Measurements from ENCODE around the gene THRB.
"Not testable (repeated sequence)": the region's sequence is repeated elsewhere in the genome, so short reads cannot be mapped to it uniquely, and the experiment has no call there.

The THRB gene

DNA sequence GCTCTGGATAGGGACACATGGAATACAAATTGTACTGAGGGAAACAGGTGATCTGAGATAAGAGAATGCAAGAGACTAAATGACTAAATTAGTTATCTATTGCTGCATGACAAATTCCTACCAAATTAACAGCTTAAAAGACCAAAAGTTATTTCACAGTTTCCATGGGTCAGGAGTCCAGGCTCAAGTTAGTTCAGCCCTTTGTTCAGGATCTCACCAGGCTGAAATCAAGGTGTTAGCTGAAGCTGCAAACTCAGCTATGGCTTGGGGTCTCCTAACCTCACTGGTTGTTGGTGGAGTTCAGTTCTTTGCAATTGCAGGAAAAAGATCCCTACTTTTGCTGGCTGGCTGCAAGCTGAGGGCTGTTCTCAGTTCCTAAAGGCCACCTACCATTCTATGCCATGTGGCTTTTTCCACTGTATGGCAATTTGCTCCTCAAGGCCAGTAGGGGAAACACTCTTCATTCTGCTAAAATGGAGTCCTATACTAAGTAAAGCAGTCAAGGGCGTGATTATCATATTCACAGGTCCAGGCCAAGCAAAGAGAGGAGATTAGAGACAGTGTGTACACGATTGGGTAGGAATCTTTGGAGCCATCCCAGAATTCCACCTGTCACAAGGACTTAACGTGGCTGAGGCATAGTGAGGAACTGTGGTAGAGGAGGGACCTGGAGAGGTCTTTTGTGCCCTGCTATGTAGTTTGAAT, 53.7 kb downstream of the THRB start:
- DNase-seq = no peak

GRCh38 chr3:24439021-24439420, 55.6 kb downstream of the THRB start:
- no peak for DNase-seq

DNA sequence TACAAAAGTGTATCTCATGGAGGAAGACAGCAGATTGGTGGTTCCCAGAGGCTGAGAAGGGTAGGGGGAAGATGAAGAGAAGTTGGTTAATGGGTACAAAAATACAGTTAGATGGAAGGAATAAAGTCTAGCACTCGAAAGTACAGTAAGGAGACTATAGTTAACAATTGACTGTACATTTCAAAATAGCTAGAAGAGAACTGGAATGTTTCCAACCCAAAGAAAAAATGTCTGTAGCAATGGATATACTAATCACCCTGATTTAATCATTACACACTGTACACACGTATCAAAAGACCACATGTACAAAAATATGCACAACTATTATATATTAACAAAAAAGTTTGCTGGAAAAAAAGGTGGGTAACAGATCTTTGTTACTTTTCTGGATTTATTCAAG, 57.3 kb downstream of the THRB start:
- no peak for DNase-seq

DNA sequence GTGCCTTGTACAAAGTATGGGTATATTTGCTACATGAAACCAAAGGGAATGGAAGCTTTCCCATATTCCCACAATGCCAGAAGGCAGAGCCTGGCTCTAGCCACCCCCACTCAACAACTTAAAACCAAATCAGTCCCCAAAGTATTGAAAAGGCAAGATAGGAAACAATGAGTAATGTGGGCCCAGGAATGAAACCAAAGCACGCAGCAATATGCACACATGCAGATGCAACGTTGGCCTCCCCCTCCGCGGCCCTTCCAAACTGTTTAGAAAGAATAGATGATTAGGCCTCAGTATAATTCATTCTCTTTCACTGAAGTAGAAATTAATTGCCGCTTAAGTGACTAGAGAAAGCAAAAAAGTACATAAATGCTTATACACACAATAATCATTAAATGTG, 59.1 kb downstream of the THRB start:
- no peak for DNase-seq

DNA sequence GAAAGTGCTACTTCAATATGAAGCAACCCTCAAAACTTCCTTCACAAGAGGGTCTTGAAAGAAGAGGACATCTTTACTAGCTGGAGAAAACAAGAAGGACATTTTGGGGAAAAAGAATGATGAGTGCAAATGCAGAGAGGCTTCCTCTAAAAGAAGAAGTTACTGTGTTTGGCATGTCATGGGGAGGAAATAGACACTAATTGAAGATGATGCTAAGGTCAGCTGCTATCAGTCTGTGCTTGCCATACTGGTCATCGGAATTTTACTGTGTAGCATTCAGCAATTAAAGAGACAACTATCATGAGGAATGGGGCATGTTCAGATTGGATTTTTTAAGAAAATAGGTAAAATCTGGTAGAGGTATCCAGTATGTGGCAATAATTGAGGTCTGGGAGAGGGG, 60.0 kb downstream of the THRB start:
- DNase-seq = no peak

DNA sequence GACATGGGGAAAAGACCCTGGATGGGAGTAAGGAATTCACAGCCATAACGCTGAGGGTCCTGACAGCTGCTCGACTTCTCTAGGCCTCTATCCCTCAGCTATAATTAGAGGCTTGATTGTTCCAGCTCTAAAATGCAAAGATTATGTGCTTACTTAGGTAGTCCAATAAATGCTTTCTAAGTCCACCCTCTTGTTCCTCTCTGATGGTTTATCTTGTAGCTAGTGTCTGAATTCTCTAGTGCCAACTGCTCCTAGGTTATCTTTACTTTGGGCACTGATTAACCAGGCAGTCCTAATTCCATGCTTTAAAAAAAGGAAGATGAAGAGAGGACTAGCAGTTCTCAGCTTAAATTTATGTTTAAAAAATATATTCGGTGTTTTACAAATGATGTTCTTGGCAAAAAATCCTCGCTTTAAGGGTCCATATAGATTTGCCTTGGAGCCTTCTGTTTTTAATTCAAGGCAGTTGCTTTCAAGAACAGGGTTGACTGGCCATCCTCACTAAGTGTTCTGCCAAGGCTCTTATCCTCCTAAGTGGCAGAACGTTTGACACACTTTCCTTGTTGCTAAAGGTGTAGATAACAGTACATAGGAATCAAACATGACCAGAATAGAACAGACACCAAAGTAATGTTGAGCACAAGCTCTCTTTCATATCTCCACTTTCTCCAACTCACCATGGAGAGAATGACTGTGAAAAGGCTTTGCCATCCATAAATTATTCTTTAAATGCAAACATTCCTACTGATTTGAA, 60.6 kb downstream of the THRB start:
- no peak for DNase-seq

DNA sequence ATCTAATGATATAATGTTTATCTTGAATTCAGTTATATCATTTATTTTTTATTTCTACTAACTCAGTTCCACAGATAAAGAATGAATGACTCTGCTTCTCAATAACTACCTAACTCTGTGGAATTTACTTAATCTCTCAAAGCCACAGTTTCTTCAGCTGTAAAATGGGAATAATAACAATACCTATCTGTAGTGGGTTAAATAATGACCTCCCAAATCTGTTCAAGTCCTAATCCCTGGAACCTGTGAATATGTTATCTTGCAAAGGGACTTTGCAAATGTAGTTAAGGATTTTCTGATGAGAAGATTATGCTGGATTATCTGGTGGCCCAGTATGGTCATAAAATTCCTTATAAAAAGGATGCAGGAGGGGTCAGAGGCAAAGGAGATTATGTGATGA, 61.7 kb downstream of the THRB start:
- DNase-seq = no peak

DNA sequence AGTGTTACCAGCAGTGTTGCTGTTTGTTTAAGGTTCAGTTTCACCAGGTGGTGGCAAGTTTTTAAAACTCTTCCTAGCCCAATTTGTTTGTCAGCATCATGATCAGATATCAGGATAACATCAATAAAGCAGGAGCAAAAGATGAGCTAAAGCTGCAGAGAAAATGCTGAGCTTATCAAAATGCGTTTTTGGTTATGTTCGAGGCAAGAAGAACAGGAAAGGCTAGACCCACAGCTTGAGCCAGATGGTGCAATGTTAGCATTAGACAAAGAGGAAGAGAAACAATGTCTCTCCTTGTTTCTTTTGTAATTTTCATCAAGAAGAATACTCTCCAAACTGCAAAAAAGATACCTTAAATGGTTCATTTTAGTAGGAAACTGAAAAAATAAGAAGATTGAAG, 66.2 kb downstream of the THRB start:
- DNase-seq = no peak

DNA sequence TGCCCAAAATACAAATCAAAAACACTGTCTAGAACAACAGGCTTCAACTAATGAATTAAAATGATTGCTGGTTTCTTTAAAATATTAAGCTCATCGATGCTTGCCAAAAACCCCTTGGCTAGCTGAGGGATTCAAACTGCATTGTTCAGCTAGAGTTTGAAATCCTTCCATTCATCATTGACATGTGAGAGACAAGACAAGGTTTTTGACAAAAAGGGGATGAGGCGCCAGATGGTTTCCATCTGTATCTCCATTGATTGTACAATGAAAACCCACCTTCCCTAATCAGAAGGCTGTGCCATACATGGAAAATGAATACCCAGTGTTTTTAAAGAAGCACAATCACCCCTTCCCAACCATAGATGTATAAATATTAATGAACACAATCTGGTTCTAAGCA, 67.8 kb downstream of the THRB start:
- no peak for DNase-seq

- not testable (repeated sequence) for DNase-seq
Measured at GRCh38 chr3:24420829-24421228, 73.8 kb downstream of the THRB start.

- DNase-seq = no peak
Measured at GRCh38 chr3:24420224-24420623, 74.4 kb downstream of the THRB start.

DNA sequence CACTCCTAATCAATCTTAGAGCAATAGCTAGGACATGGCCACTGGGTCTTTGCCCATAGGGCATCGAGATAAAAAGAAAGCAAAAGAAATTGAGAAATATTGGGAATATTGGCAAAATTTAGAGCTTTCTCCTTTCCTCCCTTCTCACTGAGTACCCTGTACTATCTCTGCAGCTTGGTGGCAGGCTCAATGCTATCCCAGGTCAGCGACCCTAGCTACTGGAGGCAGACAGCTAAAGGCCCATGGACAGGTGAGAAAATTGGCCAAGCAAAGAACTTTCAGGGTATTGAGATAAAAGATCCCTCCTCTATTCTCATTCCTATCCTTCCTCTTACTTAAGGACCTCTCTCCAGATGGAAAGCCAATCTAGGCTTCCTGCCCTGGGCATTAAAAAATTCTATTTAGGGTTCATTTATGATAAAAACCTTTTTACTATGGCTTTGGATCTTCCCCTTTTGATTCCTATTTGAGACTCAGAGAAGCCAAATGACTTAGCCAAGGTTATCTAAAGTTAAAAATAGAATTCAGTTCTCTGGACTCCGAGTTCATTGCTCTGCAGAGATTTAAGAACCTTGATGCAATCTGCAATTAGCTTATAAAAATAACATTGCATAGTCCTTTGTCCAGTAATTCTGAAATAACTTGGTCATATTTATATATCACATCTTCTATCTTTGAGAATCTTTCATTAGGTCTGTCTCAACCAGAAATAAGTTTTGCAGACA, 75.4 kb downstream of the THRB start:
- no peak for DNase-seq

DNA sequence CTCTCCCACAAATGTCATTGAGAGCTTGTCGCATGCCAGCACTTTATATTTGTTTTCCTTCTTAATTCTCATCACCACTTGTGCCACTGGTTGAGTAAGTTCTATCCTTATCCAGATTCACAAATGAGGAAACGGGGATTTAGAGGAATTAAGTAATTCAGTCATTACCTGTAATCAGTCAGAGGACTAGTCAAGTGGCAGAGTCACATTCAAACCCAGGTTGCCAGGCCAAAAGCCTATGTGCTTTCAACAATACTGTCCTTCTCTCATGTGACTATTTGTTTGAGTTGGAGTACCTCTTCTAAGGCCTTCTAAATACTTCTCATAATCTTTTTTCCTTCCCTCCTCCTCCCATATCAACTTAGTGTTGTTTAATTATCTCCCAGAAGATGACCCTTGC, 76.9 kb downstream of the THRB start:
- DNase-seq = no peak

GRCh38 chr3:24416224-24416623, 78.4 kb downstream of the THRB start:
- DNase-seq = no peak

GRCh38 chr3:24415824-24416223, 78.8 kb downstream of the THRB start:
- no peak for DNase-seq

DNA sequence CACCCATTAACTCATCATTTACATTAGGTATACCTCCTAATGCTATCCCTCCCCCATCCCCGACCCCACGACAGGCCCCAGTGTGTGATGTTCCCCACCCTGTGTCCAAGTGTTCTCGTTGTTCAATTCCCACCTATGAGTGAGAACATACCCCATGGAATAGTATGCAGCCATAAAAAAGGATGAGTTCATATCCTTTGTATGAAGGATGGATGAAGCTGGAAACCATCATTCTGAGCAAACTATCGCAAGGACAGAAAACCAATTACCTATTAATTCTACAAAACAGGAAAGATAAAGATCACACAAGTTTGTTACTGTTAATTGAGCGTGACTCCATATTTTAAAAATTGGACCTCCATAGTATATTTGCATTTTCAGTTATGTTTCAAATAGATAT, 81.0 kb downstream of the THRB start:
- not testable (repeated sequence) for DNase-seq

DNA sequence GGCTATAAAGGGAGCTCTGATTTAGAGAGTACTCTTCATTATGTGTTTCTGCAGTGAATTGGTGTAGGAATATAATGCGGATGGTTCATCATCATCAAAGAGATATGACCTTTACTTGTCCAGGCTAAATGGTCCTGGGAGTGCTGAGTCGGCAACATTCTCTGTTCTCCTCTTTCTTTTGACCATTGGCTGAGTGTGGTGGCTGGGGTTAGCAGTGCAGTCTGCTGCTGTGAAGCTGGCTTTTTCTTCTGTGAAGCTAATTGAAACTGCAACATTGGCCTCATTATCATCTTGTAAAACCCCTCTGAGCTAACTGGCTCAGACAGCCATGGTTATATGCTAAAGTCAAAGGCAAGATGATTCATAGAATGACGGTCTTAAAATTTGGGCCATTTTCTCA, 83.8 kb downstream of the THRB start:
- DNase-seq = no peak

GRCh38 chr3:24407980-24408680, 86.5 kb downstream of the THRB start:
- DNase-seq = no peak

- no peak for DNase-seq
Measured at GRCh38 chr3:24406900-24407299, 87.8 kb downstream of the THRB start.

DNA sequence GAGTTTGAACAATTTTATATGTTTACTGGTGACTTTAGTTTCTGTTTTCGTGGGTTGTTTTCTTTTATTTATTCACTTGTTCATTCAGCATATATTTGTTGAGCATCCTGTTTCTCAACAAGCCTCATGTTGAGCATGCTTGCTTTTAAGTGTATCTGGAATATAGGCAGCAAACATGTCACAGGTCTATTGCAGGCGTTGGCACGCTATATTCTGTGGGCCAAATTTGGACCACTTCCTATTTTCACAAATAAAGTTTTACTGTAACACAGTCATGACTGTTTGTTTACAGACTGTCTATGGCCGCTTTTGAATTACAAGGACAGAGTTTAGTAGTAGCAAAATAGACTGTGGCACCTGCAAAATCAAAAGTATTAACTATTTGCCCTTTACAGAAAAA, 89.6 kb downstream of the THRB start:
- no peak for DNase-seq

DNA sequence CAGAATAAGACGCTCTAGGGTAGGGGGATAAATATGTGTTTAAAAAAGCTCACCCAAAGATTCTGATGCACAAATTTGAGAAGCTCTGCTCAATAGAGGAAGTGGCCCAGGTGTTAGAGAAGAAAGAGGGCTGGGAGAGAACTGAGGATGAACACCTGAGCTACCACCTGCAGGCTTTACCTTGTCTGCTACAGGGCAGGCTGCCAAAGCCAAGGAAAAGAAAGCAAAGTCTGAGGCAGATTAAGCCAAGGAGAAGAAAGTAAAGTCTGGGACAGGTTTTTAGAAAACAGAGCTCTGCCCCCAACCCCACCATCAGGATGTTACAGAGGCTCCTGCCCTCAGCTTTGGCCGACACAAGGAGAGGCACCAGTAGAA, 92.9 kb downstream of the THRB start:
- DNase-seq = no peak

DNA sequence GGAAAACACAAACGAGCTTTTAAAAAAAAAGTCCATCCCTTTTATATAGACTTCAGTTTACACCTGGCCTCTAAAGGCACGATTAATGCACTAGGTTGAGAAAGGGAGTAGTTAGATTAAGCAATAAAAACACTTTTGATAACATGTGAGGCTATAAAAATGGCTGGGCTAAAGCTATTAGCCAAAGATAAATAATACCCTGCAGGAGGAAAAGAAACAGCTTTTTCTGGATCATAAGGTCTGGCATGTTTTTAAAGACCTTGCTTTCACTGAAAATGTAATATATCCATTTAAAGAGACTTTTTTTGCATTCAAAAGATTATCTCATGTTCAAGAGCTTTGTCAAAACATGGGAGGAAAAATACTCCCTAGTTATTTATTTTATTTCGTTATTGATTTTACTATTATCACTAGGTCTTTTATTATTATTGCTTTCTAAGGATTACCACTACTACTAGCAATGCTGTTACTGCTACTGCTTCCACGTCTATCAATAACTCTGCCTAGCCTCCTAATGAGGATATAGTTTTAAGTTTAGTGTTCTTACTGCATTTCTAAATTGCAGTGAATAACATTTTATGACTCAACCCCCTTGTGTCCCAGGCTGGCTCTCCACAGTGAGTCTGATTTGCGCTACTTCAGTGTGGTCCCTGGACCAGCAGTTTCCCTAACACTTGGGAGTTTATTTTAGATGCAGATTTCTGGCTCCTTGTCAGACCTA, 93.4 kb downstream of the THRB start:
- no peak for DNase-seq

- no peak for DNase-seq
Measured at GRCh38 chr3:24400450-24400849, 94.2 kb downstream of the THRB start.

Measured in DMS79 treated with DMSO at 0.1 percent for 48 hours (cell line).